K562 (cell line): ENCODE results near the gene LRRC27. TPM values are rescaled to one million over a fixed set of nuclear protein-coding genes. Genes with fewer than 3 reads are reported as not detected.

ENCODE experiments used
- CBFA2T3 ChIP-seq: fragments of 450-650 bp; IDR thresholded peaks from 2 replicates; pipeline ENCODE4 v1.6.1; 2017
- FOXP1 ChIP-seq: sonication (generic); formaldehyde crosslinking; IDR thresholded peaks from 2 replicates; pipeline ENCODE4 v1.8.0; 2022; ENCODE audit warnings: mild to moderate bottlenecking, missing genetic modification reagents
- HDAC1 ChIP-seq, 2 experiments: fragments of 450-650 bp; IDR thresholded peaks; 2 replicates each; pipeline ENCODE4 v1.6.1; 2016 to 2017; ENCODE audit warnings: inconsistent platforms in 1 of 2, mild to moderate bottlenecking in 1 of 2, moderate library complexity in 1 of 2
- L3MBTL2 ChIP-seq: fragments of 450-650 bp; IDR thresholded peaks from 2 replicates; pipeline ENCODE4 v1.6.1; 2016; ENCODE audit warnings: mild to moderate bottlenecking, moderate library complexity
- MAX ChIP-seq: sonication (generic); formaldehyde crosslinking; IDR thresholded peaks from 2 replicates; pipeline ENCODE4 v1.9.0; 2022; ENCODE audit warnings: mild to moderate bottlenecking, missing genetic modification reagents
- MGA ChIP-seq: fragments of 450-650 bp; IDR thresholded peaks from 2 replicates; pipeline ENCODE4 v1.6.1; 2016; ENCODE audit warnings: mild to moderate bottlenecking, moderate library complexity
- NFE2 ChIP-seq: IDR thresholded peaks from 2 replicates; pipeline ENCODE4 v1.6.1; 2014; ENCODE audit warnings: antibody characterized with exemption, low read depth
- PTBP1 ChIP-seq: fragments of 200-400 bp; formaldehyde crosslinking; IDR thresholded peaks from 2 replicates; pipeline ENCODE4 v1.6.1; 2017; ENCODE audit warnings: low read depth, low read length
- SMARCA5 ChIP-seq: fragments of 450-650 bp; IDR thresholded peaks from 2 replicates; pipeline ENCODE4 v1.6.1; 2016
- TEAD1 ChIP-seq, 2 experiments: fragments of 450-650 bp in 1 of 2; sonication (generic) in 1 of 2; formaldehyde crosslinking; IDR thresholded peaks; 2 replicates each; pipeline versions ENCODE4 v1.4.0 to v1.8.0; 2020 to 2022; ENCODE audit warnings: mild to moderate bottlenecking in 2 of 2, missing genetic modification reagents in 1 of 2
- TFAP4 ChIP-seq: sonication (generic); formaldehyde crosslinking; IDR thresholded peaks from 2 replicates; pipeline ENCODE4 v1.8.0; 2022; ENCODE audit warnings: missing genetic modification reagents, mild to moderate bottlenecking, moderate library complexity, borderline replicate concordance
- ZNF121 ChIP-seq: sonication (generic); formaldehyde crosslinking; conservative IDR thresholded peaks from 2 replicates; pipeline ENCODE4 v1.8.0; 2022; ENCODE audit warnings: missing genetic modification reagents
- ZNF740 ChIP-seq, 3 experiments: fragments of 200-800 bp in 1 of 3; sonication (Bioruptor generic) in 1 of 3; sonication (generic) in 1 of 3; formaldehyde crosslinking in 1 of 3; IDR thresholded peaks; 2 replicates each; pipeline versions ENCODE4 v1.6.1 to v1.8.0; 2016 to 2022; ENCODE audit warnings: mild to moderate bottlenecking in 2 of 3, missing compliant biosample characterization in 2 of 3, missing genetic modification characterization in 2 of 3, missing genetic modification reagents in 1 of 3
- polyA plus RNA-seq, 8 experiments: library from polyadenylated mRNA; depleted of rRNA in 4 of 8; stranded (reverse) in 5 of 8; unstranded in 3 of 8; fragments of >200 nt; fragmentation: Nextera tagmentation in 2 of 8; fragmentation: Illumina TruSeq in 1 of 8; extraction: Ambion mirVana in 2 of 8; extraction: Trizol in 1 of 8; gene quantifications; 2 replicates each; pipeline versions ENCODE4 v1.2.1 to v1.2.3, GENCODE V29; 2011 to 2014; ENCODE audit warnings: inconsistent platforms in 1 of 8, missing spikeins in 1 of 8
- total RNA-seq, 7 experiments: library from RNA; depleted of rRNA in 6 of 7; stranded (reverse); fragments of >200 nt in 6 of 7; fragmentation: Illumina TruSeq in 2 of 7; extraction: Trizol in 2 of 7; gene quantifications; 2 replicates each; pipeline versions ENCODE4 v1.2.1 to v1.2.3, GENCODE V29; 2011 to 2021; ENCODE audit warnings: low replicate concordance in 1 of 7

LRRC27 gene
- total and polyA plus RNA-seq, 9 of the 15 experiments (the other 6 are each of a cell fraction or from before 2014, with no cell fraction given): 0.10 to 2.7 (median 1.4) TPM

GRCh38 chr10:132336064-132336746, 4.2 kb downstream of the LRRC27 start (continued):
- TF ChIP-seq MGA (0 out of 2 replicates have a peak, but pooled peaks have one; percentile 45), L3MBTL2 (0 out of 2 replicates have a peak, but pooled peaks have one; percentile 36), SMARCA5 (peak; percentile 36; the same call in 1 of the 2 replicates), FOXP1 (CRISPR knock-in tag) (0 out of 2 replicates have a peak, but pooled peaks have one; percentile 49), HDAC1 (IDR thresholded peaks at IDR 0.05) (0 out of 4 replicates have a peak, but pooled peaks of 1 of the 2 experiments have one; percentile 49), NFE2 (peak; percentile 66), MAX (CRISPR knock-in tag) (peak; percentile 30; the same call in 1 of the 2 replicates), ZNF121 (CRISPR knock-in tag) (peak; percentile 40; the same call in 1 of the 2 replicates), ZNF740 (CRISPR knock-in tag; IDR thresholded peaks at IDR 0.05) (peak; percentile 74), ZNF740 (tag; IDR thresholded peaks at IDR 0.05) (no peak), TEAD1 (CRISPR knock-in tag; IDR thresholded peaks at IDR 0.05) (0 out of 4 replicates have a peak, but pooled peaks of 1 of the 2 experiments have one; percentile 21), CBFA2T3 (peak; percentile 16), PTBP1 (peak; percentile 67; the same call in 1 of the 2 replicates), TFAP4 (CRISPR knock-in tag) (peak; percentile 26; the same call in 1 of the 2 replicates)
